Stimulated activated CD8-positive, alpha-beta memory T cell treated with anti-CD3 and anti-CD28 coated beads, Interleukin-15, amount 100 ng/mL, for 48 hours (primary cell): ENCODE measurements around the gene POTEF.
"Not testable (repeated sequence)": the region's sequence is repeated elsewhere in the genome, so short reads cannot be mapped to it uniquely, and the experiment has no call there.

Experiments
- DNase-seq, 2 donors: peaks; one replicate each; pipeline ENCODE4 v3.0.0-alpha.2; 2020; ENCODE audit warnings: low read depth in 2 of 2

POTEF gene

GRCh38 chr2:130128464-130128863 lies 558 bp downstream of the POTEF start:
- not testable (repeated sequence) for DNase-seq

- DNase-seq = not testable (repeated sequence)
Measured at GRCh38 chr2:130127726-130128125, 1.3 kb downstream of the POTEF start.

- DNase-seq = not testable (repeated sequence)
Measured at GRCh38 chr2:130120924-130121323, 8.1 kb downstream of the POTEF start.

DNA sequence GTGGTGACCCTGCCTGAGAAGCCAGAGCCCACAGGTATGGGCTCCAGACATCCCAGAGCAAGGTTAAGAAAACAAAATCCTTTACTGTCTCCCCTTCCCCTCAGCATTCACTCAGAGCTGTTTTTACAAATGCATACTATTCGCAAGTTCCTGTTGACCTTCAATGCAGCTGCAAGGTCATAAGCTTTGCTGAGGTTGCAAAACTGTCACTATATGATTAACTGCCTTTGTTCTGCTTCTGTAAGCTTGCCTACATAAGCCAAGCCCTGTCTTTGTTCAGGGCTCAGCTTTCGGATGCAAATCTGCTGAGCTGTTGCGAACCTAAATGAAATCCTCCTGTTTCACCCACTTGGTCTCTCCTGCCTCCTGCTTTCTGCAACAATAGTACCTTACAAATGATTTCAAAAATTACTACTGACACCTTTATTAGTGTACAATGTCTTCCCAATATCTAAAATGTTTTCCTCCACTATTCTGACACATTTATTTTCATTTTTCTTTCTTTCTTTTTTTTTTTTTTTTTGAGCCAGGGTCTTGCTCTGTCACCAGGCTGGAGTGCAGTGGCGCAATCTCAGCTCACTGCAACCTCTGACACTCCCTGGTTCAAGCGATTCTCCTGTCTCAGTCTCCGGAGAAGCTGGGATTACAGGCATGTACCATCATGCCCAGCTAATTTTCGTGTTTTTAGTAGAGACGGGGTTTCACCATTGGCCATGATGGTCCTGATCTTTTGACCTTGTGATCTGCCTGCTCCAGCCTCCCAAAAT lies 26.2 kb downstream of the POTEF start:
- DNase-seq = not testable (repeated sequence)

- DNase-seq = not testable (repeated sequence)
Measured at GRCh38 chr2:130062645-130063044, 66.4 kb downstream of the POTEF start.

DNA sequence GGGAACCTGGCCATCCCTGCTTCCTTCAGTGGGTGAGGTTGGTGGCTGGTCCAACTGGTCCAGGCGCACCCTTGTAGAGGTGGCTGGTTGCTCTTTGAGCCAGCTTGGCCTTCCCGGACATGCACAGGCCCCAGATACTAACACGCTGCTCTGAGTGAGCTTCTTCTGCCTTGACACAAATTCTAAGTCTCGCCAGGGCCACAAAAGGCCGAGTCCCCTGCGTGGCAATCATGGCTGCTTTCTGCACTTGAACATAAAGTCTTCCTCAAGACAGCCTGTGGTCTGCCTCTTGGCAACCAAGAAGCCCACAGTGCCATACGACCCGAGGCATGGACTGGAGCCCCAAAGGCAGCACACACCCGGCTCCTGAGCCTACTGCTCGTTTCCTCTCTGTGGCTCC lies 69.0 kb downstream of the POTEF start:
- not testable (repeated sequence) for DNase-seq

DNA sequence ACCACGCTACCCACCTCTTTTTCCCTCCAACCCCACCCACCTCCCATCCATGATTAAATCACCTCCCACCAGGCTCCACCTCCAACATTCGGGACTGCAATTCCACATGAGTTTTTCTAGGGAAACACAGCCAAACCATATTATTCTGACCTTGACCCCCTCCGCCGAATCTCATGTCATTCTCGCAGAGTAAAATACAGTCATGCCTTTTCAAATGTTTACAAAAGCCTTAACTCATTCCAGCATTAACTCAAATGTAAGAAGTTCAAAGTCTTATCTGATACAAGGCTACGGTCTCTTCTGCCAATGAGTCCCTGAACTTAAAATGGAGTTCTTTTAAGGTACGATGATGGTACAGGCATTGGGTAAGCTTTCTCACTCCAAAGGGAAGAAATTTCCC lies 72.7 kb downstream of the POTEF start:
- DNase-seq = not testable (repeated sequence)

GRCh38 chr2:130053217-130053911 lies 75.7 kb downstream of the POTEF start:
- DNase-seq = not testable (repeated sequence)

GRCh38 chr2:130052376-130052775 lies 76.6 kb downstream of the POTEF start:
- not testable (repeated sequence) for DNase-seq

- DNase-seq = not testable (repeated sequence)
Measured at GRCh38 chr2:130048422-130048821, 80.6 kb downstream of the POTEF start.

GRCh38 chr2:130038265-130038603 lies 90.8 kb downstream of the POTEF start:
- not testable (repeated sequence) for DNase-seq

DNA sequence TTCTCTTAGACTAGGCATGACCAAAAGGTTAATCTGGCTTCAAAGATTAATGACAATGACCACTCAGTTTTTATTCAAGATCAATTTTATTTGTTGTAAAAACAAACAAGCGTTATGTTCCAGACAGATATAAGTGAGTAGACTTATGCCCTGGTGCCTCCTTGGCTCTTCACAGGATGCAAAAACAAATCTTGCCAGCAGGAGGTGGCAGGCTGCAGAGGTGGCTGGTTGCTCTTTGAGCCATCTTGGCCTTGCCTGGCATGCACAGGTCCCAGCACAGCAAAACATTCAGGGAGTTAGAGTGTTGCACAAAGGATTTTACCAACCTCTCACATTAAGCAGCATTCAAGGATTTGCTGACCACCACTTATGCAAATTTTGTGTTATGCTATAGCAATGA lies 103.1 kb downstream of the POTEF start:
- not testable (repeated sequence) for DNase-seq
